ENCODE data around the gene SLC1A1.

DNA sequence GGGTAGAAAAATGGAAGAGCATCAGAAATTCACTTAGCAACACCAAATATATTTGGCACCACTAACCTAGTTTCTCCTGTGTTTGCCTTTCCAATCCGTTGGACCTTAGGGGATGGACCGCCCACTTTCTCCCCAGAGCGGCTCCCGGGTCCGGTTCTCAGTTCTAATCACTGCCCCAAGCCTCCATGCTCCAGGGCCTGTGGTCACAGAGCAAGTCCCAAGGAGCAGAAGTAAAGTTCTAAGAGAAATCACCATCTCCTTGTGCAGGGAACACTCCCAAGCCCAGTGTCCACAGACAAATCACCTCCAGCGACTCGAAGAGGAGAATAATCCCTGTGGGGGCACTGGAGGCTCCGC, 728 bp upstream of the SLC1A1 start:
- TF ChIP-seq, protein P1, sequence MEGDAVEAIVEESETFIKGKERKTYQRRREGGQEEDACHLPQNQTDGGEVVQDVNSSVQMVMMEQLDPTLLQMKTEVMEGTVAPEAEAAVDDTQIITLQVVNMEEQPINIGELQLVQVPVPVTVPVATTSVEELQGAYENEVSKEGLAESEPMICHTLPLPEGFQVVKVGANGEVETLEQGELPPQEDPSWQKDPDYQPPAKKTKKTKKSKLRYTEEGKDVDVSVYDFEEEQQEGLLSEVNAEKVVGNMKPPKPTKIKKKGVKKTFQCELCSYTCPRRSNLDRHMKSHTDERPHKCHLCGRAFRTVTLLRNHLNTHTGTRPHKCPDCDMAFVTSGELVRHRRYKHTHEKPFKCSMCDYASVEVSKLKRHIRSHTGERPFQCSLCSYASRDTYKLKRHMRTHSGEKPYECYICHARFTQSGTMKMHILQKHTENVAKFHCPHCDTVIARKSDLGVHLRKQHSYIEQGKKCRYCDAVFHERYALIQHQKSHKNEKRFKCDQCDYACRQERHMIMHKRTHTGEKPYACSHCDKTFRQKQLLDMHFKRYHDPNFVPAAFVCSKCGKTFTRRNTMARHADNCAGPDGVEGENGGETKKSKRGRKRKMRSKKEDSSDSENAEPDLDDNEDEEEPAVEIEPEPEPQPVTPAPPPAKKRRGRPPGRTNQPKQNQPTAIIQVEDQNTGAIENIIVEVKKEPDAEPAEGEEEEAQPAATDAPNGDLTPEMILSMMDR (IDR thresholded peaks at IDR 0.05): no peak
- TF ChIP-seq POLR2AphosphoS5 (IDR thresholded peaks at IDR 0.05): no peak
- no peak for TF ChIP-seq POLR2A (IDR thresholded peaks at IDR 0.05)
- no peak for TF ChIP-seq EP300 (IDR thresholded peaks at IDR 0.05)

All from upper lobe of left lung (tissue), 4 donors.